MM.1S (cell line): ENCODE data around the gene PPP1R37.

Experiments used
- DNase-seq: peaks from one replicate; pipeline ENCODE4 v3.0.0-alpha.2; 2015
- H2AFZ ChIP-seq: fragments of 300-600 bp; sonication (generic); 2 replicates; pipeline ENCODE4 v1.6.0; 2016; ENCODE audit warnings: antibody characterized with exemption, low read length
- H3F3A ChIP-seq: fragments of 300-600 bp; sonication (generic); 2 replicates; pipeline ENCODE4 v1.6.1; 2016; ENCODE audit warnings: mild to moderate bottlenecking, antibody characterized with exemption, low read length, moderate library complexity, mixed read lengths; ENCODE audit not compliant: insufficient read depth
- H3K27ac ChIP-seq: fragments of 300-600 bp; sonication (generic); 2 replicates; pipeline ENCODE4 v1.5.1; 2016; ENCODE audit warnings: mild to moderate bottlenecking, low read length
- H3K27me3 ChIP-seq: fragments of 300-600 bp; sonication (generic); replicated peaks from 2 replicates; pipeline ENCODE4 v1.6.0; 2016; ENCODE audit warnings: low read length; ENCODE audit not compliant: insufficient read depth
- H3K36me3 ChIP-seq: fragments of 300-600 bp; sonication (generic); replicated peaks from 2 replicates; pipeline ENCODE4 v1.6.1; 2016; ENCODE audit warnings: mild to moderate bottlenecking, low read length, mixed read lengths; ENCODE audit not compliant: insufficient read depth
- H3K4me1 ChIP-seq: fragments of 300-600 bp; sonication (generic); 2 replicates; pipeline ENCODE4 v1.6.1; 2016; ENCODE audit warnings: low read length, mixed read lengths
- H3K4me2 ChIP-seq: fragments of 300-600 bp; sonication (generic); 2 replicates; pipeline ENCODE4 v1.6.0; 2016; ENCODE audit warnings: low read depth, low read length
- H3K4me3 ChIP-seq: fragments of 300-600 bp; sonication (generic); 2 replicates; pipeline ENCODE4 v1.5.1; 2016; ENCODE audit warnings: low read length, mixed read lengths
- H3K79me2 ChIP-seq: fragments of 300-600 bp; sonication (generic); 2 replicates; pipeline ENCODE4 v1.6.1; 2016; ENCODE audit warnings: mixed run types, low read length, mixed read lengths
- H3K9ac ChIP-seq: fragments of 300-600 bp; sonication (generic); 2 replicates; pipeline ENCODE4 v1.6.1; 2016; ENCODE audit warnings: low read length, mixed read lengths
- H3K9me2 ChIP-seq: fragments of 300-600 bp; sonication (generic); replicated peaks from 2 replicates; pipeline ENCODE4 v1.6.1; 2016; ENCODE audit warnings: mild to moderate bottlenecking, low read length, mixed read lengths; ENCODE audit not compliant: insufficient read depth
- H3K9me3 ChIP-seq: fragments of 300-600 bp; sonication (generic); replicated peaks from 2 replicates; pipeline ENCODE4 v1.6.1; 2016; ENCODE audit warnings: mild to moderate bottlenecking, low read length, mixed read lengths; ENCODE audit not compliant: insufficient read depth
- H4K20me1 ChIP-seq: fragments of 300-600 bp; sonication (generic); 2 replicates; pipeline ENCODE4 v1.6.1; 2016; ENCODE audit warnings: mild to moderate bottlenecking, low read length, moderate library complexity, mixed read lengths; ENCODE audit not compliant: insufficient read depth
- EZH2 ChIP-seq: fragments of 300-600 bp; sonication (generic); optimal IDR thresholded peaks from 2 replicates; pipeline ENCODE3; 2017; ENCODE audit warnings: low read depth, mild to moderate bottlenecking, antibody characterized with exemption, low read length, mixed read lengths
- EZH2phosphoT487 ChIP-seq: fragments of 300-600 bp; sonication (generic); IDR thresholded peaks from 2 replicates; pipeline ENCODE4 v1.6.1; 2018; ENCODE audit warnings: antibody characterized with exemption, low read length
- TF ChIP-seq, protein P1 (sequence below): fragments of 300-600 bp; sonication (generic); IDR thresholded peaks from 2 replicates; pipeline ENCODE4 v1.5.1; 2016; ENCODE audit warnings: antibody characterized with exemption, low read length, mixed read lengths

The PPP1R37 gene

DNA sequence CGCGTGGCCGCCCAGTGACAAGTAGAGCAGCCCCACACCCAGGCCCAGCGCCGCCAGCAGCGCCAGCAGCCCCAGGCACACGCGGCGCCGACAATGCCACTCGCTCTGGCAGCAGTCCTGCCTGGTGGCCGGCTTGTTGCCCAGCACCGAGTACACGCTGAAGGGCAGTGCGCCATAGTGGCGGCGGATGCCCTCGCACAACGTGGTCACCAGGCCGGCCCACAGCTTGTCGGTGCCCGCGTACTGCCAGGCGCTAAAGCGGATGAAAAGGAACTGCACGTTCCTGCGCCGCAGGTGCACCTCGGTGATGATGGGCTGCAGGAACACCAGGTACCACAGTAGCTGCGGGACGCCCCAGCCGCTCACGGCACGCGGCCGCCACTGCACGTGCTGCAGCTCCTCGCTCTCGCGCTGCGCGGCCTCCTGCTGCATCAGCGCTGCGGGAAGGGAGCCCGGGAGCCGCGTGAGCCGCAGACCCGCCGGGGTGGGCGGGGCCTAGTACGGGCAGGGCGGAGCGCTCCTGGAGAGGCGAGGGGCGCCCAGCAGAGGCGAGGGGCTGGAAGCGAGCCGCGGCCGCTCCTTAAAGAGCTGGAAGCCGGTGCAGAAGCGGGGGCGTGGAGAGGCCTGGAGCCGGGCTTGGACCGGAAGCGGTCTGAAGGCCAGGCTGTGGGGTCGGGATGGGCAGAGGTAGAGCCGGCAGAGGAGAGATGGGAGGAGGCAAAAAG is 60.5 kb downstream of the PPP1R37 start:
- Histone ChIP-seq H3K4me1 (no peaks in the 10 kb centered on the region), H3K36me3 (no peaks in the 10 kb centered on the region), H3K27ac (no peak overlapping the region), H3K9me3 (no peaks in the 10 kb centered on the region), H4K20me1 (no peaks in the 10 kb centered on the region), H3K9ac (no peak overlapping the region), H2AFZ (no peak overlapping the region), H3F3A (no peaks in the 10 kb centered on the region), H3K27me3 (peaks cover 13% of the 10 kb centered on the region), H3K4me2 (no peak overlapping the region), H3K9me2 (no peaks in the 10 kb centered on the region), H3K79me2 (no peaks in the 10 kb centered on the region), H3K4me3 (no peak overlapping the region)
- DNase-seq = no peak
- TF ChIP-seq EZH2 = no peak
- TF ChIP-seq EZH2phosphoT487 = no peak
- TF ChIP-seq, protein P1, sequence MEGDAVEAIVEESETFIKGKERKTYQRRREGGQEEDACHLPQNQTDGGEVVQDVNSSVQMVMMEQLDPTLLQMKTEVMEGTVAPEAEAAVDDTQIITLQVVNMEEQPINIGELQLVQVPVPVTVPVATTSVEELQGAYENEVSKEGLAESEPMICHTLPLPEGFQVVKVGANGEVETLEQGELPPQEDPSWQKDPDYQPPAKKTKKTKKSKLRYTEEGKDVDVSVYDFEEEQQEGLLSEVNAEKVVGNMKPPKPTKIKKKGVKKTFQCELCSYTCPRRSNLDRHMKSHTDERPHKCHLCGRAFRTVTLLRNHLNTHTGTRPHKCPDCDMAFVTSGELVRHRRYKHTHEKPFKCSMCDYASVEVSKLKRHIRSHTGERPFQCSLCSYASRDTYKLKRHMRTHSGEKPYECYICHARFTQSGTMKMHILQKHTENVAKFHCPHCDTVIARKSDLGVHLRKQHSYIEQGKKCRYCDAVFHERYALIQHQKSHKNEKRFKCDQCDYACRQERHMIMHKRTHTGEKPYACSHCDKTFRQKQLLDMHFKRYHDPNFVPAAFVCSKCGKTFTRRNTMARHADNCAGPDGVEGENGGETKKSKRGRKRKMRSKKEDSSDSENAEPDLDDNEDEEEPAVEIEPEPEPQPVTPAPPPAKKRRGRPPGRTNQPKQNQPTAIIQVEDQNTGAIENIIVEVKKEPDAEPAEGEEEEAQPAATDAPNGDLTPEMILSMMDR = no peak

- Histone ChIP-seq H3K9me3 (no peaks in the 10 kb centered on the region), H3K4me2 (no peak overlapping the region), H3K36me3 (no peaks in the 10 kb centered on the region), H4K20me1 (no peaks in the 10 kb centered on the region), H3F3A (no peaks in the 10 kb centered on the region), H3K4me3 (no peak overlapping the region), H3K27me3 (peaks cover 16% of the 10 kb centered on the region), H3K79me2 (no peaks in the 10 kb centered on the region), H3K27ac (no peak overlapping the region), H3K9me2 (no peaks in the 10 kb centered on the region), H2AFZ (no peak overlapping the region), H3K4me1 (no peaks in the 10 kb centered on the region), H3K9ac (no peak overlapping the region)
- TF ChIP-seq EZH2 = no peak
- DNase-seq = no peak
Observed at GRCh38 chr19:45154064-45154827, 61.3 kb downstream of the PPP1R37 start.

- no peak for DNase-seq
- Histone ChIP-seq H3K4me1 (no peaks in the 10 kb centered on the region), H3F3A (no peaks in the 10 kb centered on the region), H2AFZ (no peak overlapping the region), H4K20me1 (no peaks in the 10 kb centered on the region), H3K27ac (no peak overlapping the region), H3K36me3 (no peaks in the 10 kb centered on the region), H3K4me3 (no peak overlapping the region), H3K27me3 (peaks cover 30% of the 10 kb centered on the region), H3K9ac (no peak overlapping the region), H3K9me2 (no peaks in the 10 kb centered on the region), H3K9me3 (no peaks in the 10 kb centered on the region), H3K4me2 (no peak overlapping the region), H3K79me2 (no peaks in the 10 kb centered on the region)
- TF ChIP-seq EZH2phosphoT487 (no peak), EZH2 (no peak)
- TF ChIP-seq, protein P1 = no peak
Observed at GRCh38 chr19:45156011-45156630, 63.1 kb downstream of the PPP1R37 start.
